Measurements from ENCODE around the gene SCNN1A.
A peak's percentile ranks its signal among the peaks of the same experiment; 100 is the strongest.

GRCh38 chr12:6323995-6324711, 51.2 kb downstream of the SCNN1A start:
- TF ChIP-seq POLR2AphosphoS5 (IDR thresholded peaks at IDR 0.05; ENCODE audit: insufficient read depth, low read depth, low read length) (peak; percentile 26), MAX (IDR thresholded peaks at IDR 0.05; ENCODE audit: insufficient read depth, insufficient read length) (no peak), POLR2A (IDR thresholded peaks at IDR 0.05; ENCODE audit: low read depth, low read length) (no peak), CTCF (IDR thresholded peaks at IDR 0.05; ENCODE audit: extremely low read depth in 1 of 2, insufficient read depth in 1 of 2, low read depth in 1 of 2, low read length in 2 of 2) (no peak), GATA2 (IDR thresholded peaks at IDR 0.05; ENCODE audit: insufficient read depth, insufficient read length, low read depth, low read length) (no peak), MYC (IDR thresholded peaks at IDR 0.05; ENCODE audit: low read depth, low read length) (no peak), FOS (IDR thresholded peaks at IDR 0.05; ENCODE audit: borderline replicate concordance, insufficient read depth, low read length) (no peak), JUN (IDR thresholded peaks at IDR 0.05; ENCODE audit: borderline replicate concordance, insufficient read depth, insufficient read length, low read depth) (no peak), EZH2 (IDR thresholded peaks at IDR 0.05; ENCODE audit: borderline replicate concordance, low read depth, low read length, severe bottlenecking) (no peak)
